GM18526 (cell line): Measurements from ENCODE around the gene ZFR.

Experiments used
- POLR2A ChIP-seq: IDR thresholded peaks from 3 replicates; pipeline ENCODE4 v1.6.1; 2011; ENCODE audit not compliant: insufficient read length; ENCODE audit errors: extremely low read depth

ZFR gene

GRCh38 chr5:32461441-32462120 is 17.0 kb upstream of the ZFR start:
- TF ChIP-seq POLR2A: no peak

GRCh38 chr5:32460702-32461101 is 16.2 kb upstream of the ZFR start:
- TF ChIP-seq POLR2A: no peak

- TF ChIP-seq POLR2A: no peak
Measured at GRCh38 chr5:32458880-32459495, 14.4 kb upstream of the ZFR start.

GRCh38 chr5:32455311-32455710 is 10.8 kb upstream of the ZFR start:
- no peak for TF ChIP-seq POLR2A

- no peak for TF ChIP-seq POLR2A
Measured at GRCh38 chr5:32454821-32455220, 10.3 kb upstream of the ZFR start.

GRCh38 chr5:32453916-32454315 is 9.4 kb upstream of the ZFR start:
- TF ChIP-seq POLR2A: no peak

- no peak for TF ChIP-seq POLR2A
Measured at GRCh38 chr5:32450952-32451351, 6.4 kb upstream of the ZFR start.

- TF ChIP-seq POLR2A: no peak
Measured at GRCh38 chr5:32449262-32449661, 4.7 kb upstream of the ZFR start.

- TF ChIP-seq POLR2A: no peak
Measured at GRCh38 chr5:32446630-32447029, 2.1 kb upstream of the ZFR start.

- no peak for TF ChIP-seq POLR2A
Measured at GRCh38 chr5:32445831-32446614, 1.5 kb upstream of the ZFR start.

- TF ChIP-seq POLR2A: no peak
Measured at GRCh38 chr5:32445287-32445758, 783 bp upstream of the ZFR start.

- no peak for TF ChIP-seq POLR2A
Measured at GRCh38 chr5:32443541-32444430, 754 bp downstream of the ZFR start.

GRCh38 chr5:32443145-32443540 is 1.4 kb downstream of the ZFR start:
- no peak for TF ChIP-seq POLR2A

- no peak for TF ChIP-seq POLR2A
Measured at GRCh38 chr5:32439086-32439642, 5.4 kb downstream of the ZFR start.
